ENCODE data around the gene ATOH8. TPM values are rescaled to one million over a fixed set of nuclear protein-coding genes. Genes with fewer than 3 reads are reported as not detected.

The ATOH8 gene
- total RNA-seq, 1 donor from 2014 or later = 7.7 TPM

DNA sequence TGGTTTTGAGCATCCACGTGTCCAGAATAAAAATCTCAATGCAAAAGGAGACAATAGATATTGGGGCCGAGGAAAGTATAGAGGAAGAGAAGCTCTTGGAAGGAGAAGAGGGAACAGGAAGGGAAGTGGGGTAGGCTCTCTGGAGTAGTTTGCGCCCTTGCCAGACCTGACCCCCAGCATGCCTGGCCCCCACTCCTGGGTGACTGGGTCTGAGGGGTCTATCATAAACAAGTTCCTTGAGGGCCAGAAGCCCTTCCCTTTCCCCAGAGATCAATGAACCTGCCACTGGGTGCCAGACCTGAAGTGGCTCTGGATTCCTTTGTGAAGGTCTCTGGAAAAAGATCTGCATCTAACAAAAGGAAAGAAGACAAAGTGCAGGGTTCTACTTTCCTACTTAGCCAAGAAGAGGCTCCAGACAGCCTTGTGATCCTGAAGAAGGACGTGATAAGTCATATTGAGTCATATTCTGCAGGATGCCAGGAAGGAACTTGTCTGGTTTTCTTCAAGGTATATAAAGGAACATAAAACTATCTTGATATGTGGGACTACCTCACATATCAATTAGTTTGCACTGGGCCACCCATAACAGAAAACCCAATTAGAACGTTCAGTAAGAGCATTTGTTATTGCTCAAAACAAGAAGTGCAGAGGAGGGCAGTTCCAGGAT lies 18.7 kb upstream of the ATOH8 start:
- DNase-seq (ENCODE audit: low read depth, low spot score) = no peak
- H3K27me3 Mint-ChIP-seq (ENCODE audit: low read depth) = peaks cover 3% of the 10 kb centered on the region
- no peaks in the 10 kb centered on the region for H3K36me3 Mint-ChIP-seq (ENCODE audit: low read depth)
- H3K4me3 Mint-ChIP-seq = no peak overlapping the region
- H3K4me1 Mint-ChIP-seq = peaks cover 31% of the 10 kb centered on the region
- no peaks in the 10 kb centered on the region for H3K9me3 Mint-ChIP-seq
- TF ChIP-seq, protein P1, sequence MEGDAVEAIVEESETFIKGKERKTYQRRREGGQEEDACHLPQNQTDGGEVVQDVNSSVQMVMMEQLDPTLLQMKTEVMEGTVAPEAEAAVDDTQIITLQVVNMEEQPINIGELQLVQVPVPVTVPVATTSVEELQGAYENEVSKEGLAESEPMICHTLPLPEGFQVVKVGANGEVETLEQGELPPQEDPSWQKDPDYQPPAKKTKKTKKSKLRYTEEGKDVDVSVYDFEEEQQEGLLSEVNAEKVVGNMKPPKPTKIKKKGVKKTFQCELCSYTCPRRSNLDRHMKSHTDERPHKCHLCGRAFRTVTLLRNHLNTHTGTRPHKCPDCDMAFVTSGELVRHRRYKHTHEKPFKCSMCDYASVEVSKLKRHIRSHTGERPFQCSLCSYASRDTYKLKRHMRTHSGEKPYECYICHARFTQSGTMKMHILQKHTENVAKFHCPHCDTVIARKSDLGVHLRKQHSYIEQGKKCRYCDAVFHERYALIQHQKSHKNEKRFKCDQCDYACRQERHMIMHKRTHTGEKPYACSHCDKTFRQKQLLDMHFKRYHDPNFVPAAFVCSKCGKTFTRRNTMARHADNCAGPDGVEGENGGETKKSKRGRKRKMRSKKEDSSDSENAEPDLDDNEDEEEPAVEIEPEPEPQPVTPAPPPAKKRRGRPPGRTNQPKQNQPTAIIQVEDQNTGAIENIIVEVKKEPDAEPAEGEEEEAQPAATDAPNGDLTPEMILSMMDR (conservative IDR thresholded peaks at IDR 0.05) = no peak
- peak overlapping the region; percentile 57 for H3K27ac Mint-ChIP-seq (ENCODE audit: unreplicated experiment)

DNA sequence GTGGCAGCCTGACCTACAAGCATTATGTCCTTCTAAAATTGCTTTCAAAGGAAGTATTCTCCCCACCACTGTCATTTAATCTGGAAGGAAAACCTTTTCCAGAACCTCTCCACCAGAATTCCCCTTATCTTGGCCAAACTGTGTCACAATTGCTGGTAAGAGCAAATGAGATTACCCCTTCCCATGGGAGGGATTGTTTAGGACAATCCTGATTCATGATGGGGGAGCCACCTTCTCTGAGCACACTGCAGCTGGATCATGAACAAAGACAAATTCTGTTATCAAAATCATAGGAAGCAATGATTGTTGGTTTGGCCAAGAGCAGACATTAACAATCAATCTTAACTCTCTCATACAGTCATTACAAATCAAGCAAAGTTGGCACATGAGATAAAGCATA lies 18.1 kb upstream of the ATOH8 start:
- Mint-ChIP-seq H3K4me1 (peaks cover 33% of the 10 kb centered on the region), H3K27me3 (ENCODE audit: low read depth) (peaks cover 3% of the 10 kb centered on the region), H3K27ac (ENCODE audit: unreplicated experiment) (no peak overlapping the region), H3K36me3 (ENCODE audit: low read depth) (no peaks in the 10 kb centered on the region), H3K4me3 (no peak overlapping the region), H3K9me3 (no peaks in the 10 kb centered on the region)
- TF ChIP-seq, protein P1 (conservative IDR thresholded peaks at IDR 0.05) = no peak
- no peak for DNase-seq (ENCODE audit: low read depth, low spot score)

DNA sequence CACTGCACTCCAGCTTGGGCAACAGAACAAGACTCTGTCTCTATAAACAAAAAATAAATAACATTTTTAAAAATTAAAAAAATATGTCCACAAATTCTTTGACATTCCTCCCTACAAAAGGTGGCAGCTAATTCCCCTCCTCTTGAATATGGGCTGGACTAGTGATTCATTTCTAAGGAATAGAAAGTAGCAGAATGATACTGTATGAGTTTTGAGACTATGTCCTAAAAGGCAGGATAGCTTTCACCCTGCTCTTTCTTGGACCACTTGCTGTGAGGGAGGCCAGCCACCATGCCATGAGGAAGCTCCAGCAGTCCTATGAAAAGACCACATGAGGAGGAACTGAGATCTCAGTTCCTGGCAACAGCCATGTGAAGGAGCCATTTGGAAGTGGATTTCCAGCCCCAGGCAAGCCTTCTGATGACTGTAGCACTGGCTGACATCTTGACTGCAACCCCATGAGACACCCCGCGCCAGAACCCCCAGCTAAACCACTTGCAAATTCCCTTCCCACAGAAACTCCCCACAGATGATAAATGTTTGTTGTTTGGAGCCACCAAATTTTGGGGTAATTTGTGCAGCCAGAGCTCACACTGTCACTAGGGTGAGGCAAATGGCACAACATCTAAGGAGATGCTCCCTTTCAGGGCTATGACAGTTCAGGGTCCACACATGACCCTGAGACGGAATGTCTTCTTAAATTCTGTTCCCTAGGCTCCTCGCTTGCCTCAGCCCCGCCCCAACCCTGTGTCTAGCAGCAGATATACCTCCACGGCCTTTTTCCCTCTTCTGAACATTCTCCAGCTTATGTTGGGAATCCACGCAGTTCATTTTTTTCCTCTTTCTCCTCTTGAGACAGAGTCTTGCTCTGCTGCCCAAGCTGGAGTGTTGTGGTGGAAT lies 17.1 kb upstream of the ATOH8 start:
- Mint-ChIP-seq H3K9me3 (no peaks in the 10 kb centered on the region), H3K27ac (ENCODE audit: unreplicated experiment) (no peak overlapping the region), H3K4me3 (no peak overlapping the region), H3K4me1 (peaks cover 39% of the 10 kb centered on the region), H3K36me3 (ENCODE audit: low read depth) (no peaks in the 10 kb centered on the region), H3K27me3 (ENCODE audit: low read depth) (peaks cover 3% of the 10 kb centered on the region)
- no peak for DNase-seq (ENCODE audit: low read depth, low spot score)
- TF ChIP-seq, protein P1 (conservative IDR thresholded peaks at IDR 0.05) = no peak

DNA sequence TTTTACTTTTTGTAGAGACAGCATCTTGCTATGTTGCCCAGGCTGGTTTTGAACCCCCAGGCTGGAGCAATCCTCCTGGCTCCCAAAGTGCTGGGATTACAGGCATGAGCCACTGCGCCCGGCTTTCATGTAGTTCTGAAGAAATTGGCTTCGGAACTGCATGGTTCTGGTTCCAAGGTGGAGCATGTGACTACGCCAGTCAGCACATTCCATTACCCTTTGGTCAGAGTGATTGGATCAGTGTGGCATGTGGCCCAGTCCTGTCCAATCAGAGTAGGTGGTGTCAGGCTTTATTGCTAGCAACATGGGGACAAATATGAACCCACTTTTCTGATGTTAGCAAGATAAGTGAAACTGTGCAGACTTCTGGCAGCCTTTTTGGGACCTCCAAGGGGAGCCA lies 16.3 kb upstream of the ATOH8 start:
- H3K4me1 Mint-ChIP-seq = peaks cover 46% of the 10 kb centered on the region
- no peak for DNase-seq (ENCODE audit: low read depth, low spot score)
- H3K27me3 Mint-ChIP-seq (ENCODE audit: low read depth) = peaks cover 3% of the 10 kb centered on the region
- no peak overlapping the region for H3K27ac Mint-ChIP-seq (ENCODE audit: unreplicated experiment)
- no peak overlapping the region for H3K4me3 Mint-ChIP-seq
- H3K9me3 Mint-ChIP-seq = no peaks in the 10 kb centered on the region
- H3K36me3 Mint-ChIP-seq (ENCODE audit: low read depth) = no peaks in the 10 kb centered on the region
- TF ChIP-seq, protein P1 (conservative IDR thresholded peaks at IDR 0.05) = no peak

DNA sequence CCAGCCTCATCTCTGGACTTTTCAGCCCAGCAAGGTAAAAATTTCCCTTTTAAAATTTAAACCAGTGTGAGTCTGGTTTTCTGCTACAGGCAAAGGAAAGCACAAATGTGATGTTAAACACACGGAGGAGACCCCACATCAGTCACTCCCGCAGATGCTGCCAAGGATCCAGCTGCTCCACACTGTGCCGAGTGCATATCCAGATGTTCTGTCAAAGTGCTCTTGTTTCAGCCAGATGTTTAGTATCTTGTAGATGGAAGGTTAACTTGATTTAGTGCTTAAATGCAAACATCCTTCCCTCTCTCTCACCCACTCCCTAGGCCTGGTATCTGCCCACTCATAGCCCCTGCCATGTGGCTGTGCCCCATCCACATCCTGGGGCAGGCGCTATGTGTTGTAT lies 15.8 kb upstream of the ATOH8 start:
- no peaks in the 10 kb centered on the region for H3K9me3 Mint-ChIP-seq

More for the DNA sequence above, 15.8 kb upstream of the ATOH8 start:
- peaks cover 46% of the 10 kb centered on the region for H3K4me1 Mint-ChIP-seq
- DNase-seq (ENCODE audit: low read depth, low spot score) = no peak
- H3K36me3 Mint-ChIP-seq (ENCODE audit: low read depth) = no peaks in the 10 kb centered on the region
- H3K4me3 Mint-ChIP-seq = no peak overlapping the region
- peaks cover 3% of the 10 kb centered on the region for H3K27me3 Mint-ChIP-seq (ENCODE audit: low read depth)
- TF ChIP-seq, protein P1 (conservative IDR thresholded peaks at IDR 0.05) = no peak
- H3K27ac Mint-ChIP-seq (ENCODE audit: unreplicated experiment) = no peak overlapping the region

Data from neural crest cell (in vitro differentiated cells).